T-helper 2 cell (primary cell): Measurements from ENCODE around the gene CT45A2.
"Not testable (repeated sequence)": the region's sequence is repeated elsewhere in the genome, so short reads cannot be mapped to it uniquely, and the experiment has no call there.

Source experiments
- DNase-seq, 5 experiments: peaks; one replicate each; pipeline versions ENCODE4 v3.0.0 to v3.0.0-alpha.2; 2012 to 2022
- total RNA-seq, 2 donors: gene quantifications; one replicate each; lab custom pipeline; 2026; lab: John Stamatoyannopoulos, UW

CT45A2 gene
- total RNA-seq: 0 reads per million in 2 donors

- DNase-seq: not testable (repeated sequence)
Observed at GRCh38 chrX:135819912-135820311, at the start of gene CT45A2. TSS of gene CT45A2 (minus strand) at chrX:135820012. CDS start at chrX:135816265, 3,747 bp downstream.

- not testable (repeated sequence) for DNase-seq
Observed at GRCh38 chrX:135854438-135854837, 34.6 kb upstream of the CT45A2 start, which contains the start of gene CT45A8. TSS of gene CT45A8 (minus strand) at chrX:135854538. CDS start at chrX:135850783, 3,755 bp downstream.

- not testable (repeated sequence) for DNase-seq
Observed at GRCh38 chrX:135837180-135837579, 17.4 kb upstream of the CT45A2 start, which contains the start of gene CT45A7. TSS of gene CT45A7 (minus strand) at chrX:135837280. CDS start at chrX:135833533, 3,747 bp downstream.

GRCh38 chrX:135802687-135803086, 17.1 kb downstream of the CT45A2 start, which contains the start of gene CT45A6:
TSS of gene CT45A6 (minus strand) at chrX:135802787. CDS start at chrX:135798993, 3,794 bp downstream.
- not testable (repeated sequence) for DNase-seq

- not testable (repeated sequence) for DNase-seq
Observed at GRCh38 chrX:135785403-135785802, 34.4 kb downstream of the CT45A2 start, which contains the start of gene CT45A5. TSS of gene CT45A5 (minus strand) at chrX:135785503. CDS start at chrX:135781729, 3,774 bp downstream.

GRCh38 chrX:135768091-135768490, 51.7 kb downstream of the CT45A2 start, which contains the start of gene CT45A3:
TSS of gene CT45A3 (minus strand) at chrX:135768191. CDS start at chrX:135764444, 3,747 bp downstream.
- not testable (repeated sequence) for DNase-seq
